LHCN-M2 (cell line): Measurements from ENCODE around the gene ARG2. TPM values are rescaled to one million over a fixed set of nuclear protein-coding genes. Genes with fewer than 3 reads are reported as not detected.

ENCODE experiments used
- DNase-seq: peaks from one replicate; pipeline ENCODE4 v3.0.0-alpha.2; 2012; ENCODE audit warnings: low read depth
- total RNA-seq: library from RNA; depleted of rRNA; stranded (reverse); fragments of >200 nt; gene quantifications from 2 replicates; pipeline ENCODE4 v1.2.3, GENCODE V29; 2014; rRNA removed

ARG2 gene
- total RNA-seq, 1 experiment from 2014 or later = 0.80 TPM

GRCh38 chr14:67680941-67681340 lies 61.2 kb downstream of the ARG2 start:
- no peak for DNase-seq

GRCh38 chr14:67683842-67684241 lies 64.1 kb downstream of the ARG2 start:
- DNase-seq = no peak

GRCh38 chr14:67690011-67690410 lies 70.3 kb downstream of the ARG2 start:
- DNase-seq = no peak

- peak; percentile 86 for DNase-seq
These were observed 75.2 kb downstream of the ARG2 start for GRCh38 chr14:67694791-67695393.

GRCh38 chr14:67695394-67695949 lies 75.8 kb downstream of the ARG2 start, which contains the start of gene RDH11:
TSS of gene RDH11 (minus strand) at chr14:67695764. CDS start at chr14:67695703, 61 bp downstream.
- peak; percentile 92 for DNase-seq

GRCh38 chr14:67697006-67697405 lies 77.3 kb downstream of the ARG2 start:
- no peak for DNase-seq

GRCh38 chr14:67698179-67698578 lies 78.5 kb downstream of the ARG2 start:
- no peak for DNase-seq

Other genes starting within 250 kb of the ARG2 start
- 0.34 and 0.64 TPM in 2 replicates for gene PLEK2, start 207.8 kb upstream of the ARG2 start, total RNA-seq
- gene TMEM229B, start 131.2 kb upstream of the ARG2 start, total RNA-seq = 0.06 TPM in 1 of 2 replicates, not detected in the other
- 0.06 TPM in 1 of 2 replicates, not detected in the other for gene PLEKHH1, start 86.6 kb upstream of the ARG2 start, total RNA-seq
- gene PIGH, start 19.7 kb upstream of the ARG2 start, total RNA-seq = 11.3 and 13.4 TPM in 2 replicates
- 48.7 and 52.8 TPM in 2 replicates for gene VTI1B, start 54.7 kb downstream of the ARG2 start, total RNA-seq
- 69.7 and 78.0 TPM in 2 replicates for gene RDH11, start 75.8 kb downstream of the ARG2 start, total RNA-seq
- gene RDH12, start 82.0 kb downstream of the ARG2 start, total RNA-seq = not detected in 2 replicates
- 13.0 and 18.5 TPM in 2 replicates for gene ZFYVE26, start 196.7 kb downstream of the ARG2 start, total RNA-seq
- 10.4 and 14.5 TPM in 2 replicates for gene RAD51B, start 199.9 kb downstream of the ARG2 start, total RNA-seq